Fibroblast of lung (primary cell): Measurements from ENCODE around the gene HSPD1.

Experiments used
- CTCF ChIP-seq, 2 donors: IDR thresholded peaks in 1 of 2; conservative IDR thresholded peaks in 1 of 2; 1 replicate in 1 of 2; 2 replicates in 1 of 2; pipeline ENCODE4 v1.5.1; 2011 to 2012; ENCODE audit warnings: low read length in 2 of 2, control low read depth in 1 of 2, inconsistent platforms in 1 of 2, low read depth in 1 of 2, mild to moderate bottlenecking in 1 of 2
- EZH2 ChIP-seq: IDR thresholded peaks from 2 replicates; pipeline ENCODE4 v1.5.1; 2012; ENCODE audit warnings: low read length, control low read depth, mild to moderate bottlenecking; ENCODE audit errors: missing control alignments

- TF ChIP-seq CTCF (conservative IDR thresholded peaks at IDR 0.05 in 1 of 2, IDR thresholded peaks at IDR 0.05 in 1 of 2; ENCODE audit: low read depth in 1 of 2, low read length in 2 of 2) = no peak
- TF ChIP-seq EZH2 = no peak
Measured at GRCh38 chr2:197517150-197517549, 17.5 kb upstream of the HSPD1 start.
